KOPT-K1 (cell line): ENCODE data around the gene PBLD.
"Not testable (repeated sequence)": the region's sequence is repeated elsewhere in the genome, so short reads cannot be mapped to it uniquely, and the experiment has no call there.

Source experiments
- H3K27ac ChIP-seq: fragments of 200-600 bp; sonication (generic); 2 replicates; pipeline ENCODE4 v1.5.1; 2016; ENCODE audit warnings: antibody characterized with exemption, mild to moderate bottlenecking, low read depth, low read length; ENCODE audit not compliant: poor library complexity, severe bottlenecking
- H3K36me3 ChIP-seq: fragments of 200-600 bp; sonication (generic); 2 replicates; pipeline ENCODE4 v1.5.1; 2017; ENCODE audit warnings: antibody characterized with exemption, mild to moderate bottlenecking, low read length, moderate library complexity; ENCODE audit not compliant: insufficient read depth
- H3K9me3 ChIP-seq: fragments of 200-600 bp; sonication (generic); 2 replicates; pipeline ENCODE4 v1.5.1; 2017; ENCODE audit warnings: antibody characterized with exemption, low read length, mild to moderate bottlenecking; ENCODE audit not compliant: insufficient read depth, poor library complexity, severe bottlenecking

Gene PBLD

DNA sequence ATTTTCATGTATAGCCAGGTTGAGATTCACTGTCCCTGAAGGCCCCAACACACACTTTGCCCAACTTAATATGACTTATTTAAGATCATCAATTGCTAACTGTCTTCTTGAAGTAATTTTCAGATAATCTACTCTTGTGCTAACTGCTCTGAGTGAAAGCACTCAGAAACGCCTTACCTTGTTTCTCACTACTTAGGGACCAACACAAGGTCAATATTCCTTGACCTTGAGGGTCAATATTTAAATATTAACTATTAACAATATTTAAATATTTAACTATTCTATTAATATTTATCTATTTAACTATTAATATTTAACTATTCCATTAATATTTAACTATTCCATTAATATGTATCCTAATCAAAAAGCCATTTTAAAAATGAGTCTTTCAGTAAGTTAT is 26.9 kb downstream of the PBLD start:
- Histone ChIP-seq H3K36me3 (no peaks in the 10 kb centered on the region), H3K9me3 (no peaks in the 10 kb centered on the region), H3K27ac (no peak overlapping the region)

DNA sequence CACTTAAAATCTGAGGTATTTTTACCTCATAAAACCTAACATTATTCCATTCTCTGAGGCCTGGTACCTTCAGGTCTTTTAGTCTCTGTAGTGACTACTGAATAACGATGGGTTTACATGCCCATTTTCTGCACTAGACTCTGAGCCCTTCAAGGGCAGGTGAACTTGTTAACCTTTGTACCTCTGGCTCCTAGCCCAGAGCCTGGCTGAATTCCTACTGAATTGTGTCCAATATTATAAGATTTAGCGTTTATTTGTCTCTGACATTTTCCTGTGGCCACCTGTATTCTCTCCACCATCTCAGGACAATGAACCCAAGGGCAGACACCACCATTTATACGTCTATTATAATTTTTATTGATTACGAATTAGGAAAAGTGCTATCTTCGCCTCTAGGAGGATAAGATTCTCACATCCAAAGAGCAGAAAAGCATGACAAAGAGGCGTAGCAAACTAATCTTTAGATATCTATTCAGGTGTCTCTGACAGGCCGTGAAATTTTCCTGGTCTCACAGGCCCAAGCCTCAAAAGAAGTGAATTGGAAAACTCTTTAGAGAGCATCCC is 28.8 kb downstream of the PBLD start:
- H3K27ac ChIP-seq = no peak overlapping the region
- no peaks in the 10 kb centered on the region for H3K9me3 ChIP-seq
- no peaks in the 10 kb centered on the region for H3K36me3 ChIP-seq

DNA sequence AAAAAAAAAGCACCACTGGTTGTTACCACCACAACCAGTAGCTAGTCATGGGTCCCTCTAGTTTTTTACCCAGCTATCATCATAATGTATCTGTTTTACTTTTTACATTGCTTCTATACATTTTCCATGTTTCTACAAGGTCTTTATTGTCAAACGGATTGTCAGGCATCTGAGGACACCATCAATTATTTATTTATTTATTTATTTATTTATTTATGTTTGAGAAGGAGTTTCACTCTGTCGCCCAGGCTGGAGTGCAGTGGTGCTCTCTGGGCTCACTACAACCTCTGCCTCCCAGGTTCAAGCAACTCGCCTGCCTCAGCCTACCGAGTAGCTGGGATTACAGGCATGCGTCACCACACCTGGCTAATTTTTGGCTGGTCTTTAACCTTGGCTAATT is 29.9 kb downstream of the PBLD start:
- no peaks in the 10 kb centered on the region for H3K36me3 ChIP-seq
- H3K27ac ChIP-seq = no peak overlapping the region
- no peaks in the 10 kb centered on the region for H3K9me3 ChIP-seq

DNA sequence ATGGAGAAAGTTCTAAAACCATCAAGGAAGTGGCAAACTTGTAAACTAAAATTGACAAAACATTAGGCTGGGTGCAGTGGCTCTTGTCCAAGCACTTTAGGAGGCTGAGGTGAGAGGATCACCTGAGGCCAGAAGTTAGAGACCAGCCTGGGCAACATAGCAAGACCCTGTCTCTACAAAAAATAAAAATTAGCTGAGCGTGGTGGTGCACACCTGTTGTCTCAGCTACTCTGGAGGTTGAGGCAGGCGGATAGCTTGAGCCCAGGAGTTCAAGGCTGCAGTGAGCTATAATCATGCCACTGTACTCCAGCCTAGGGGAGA is 30.3 kb downstream of the PBLD start:
- Histone ChIP-seq H3K36me3 (no peaks in the 10 kb centered on the region), H3K27ac (no peak overlapping the region), H3K9me3 (no peaks in the 10 kb centered on the region)

DNA sequence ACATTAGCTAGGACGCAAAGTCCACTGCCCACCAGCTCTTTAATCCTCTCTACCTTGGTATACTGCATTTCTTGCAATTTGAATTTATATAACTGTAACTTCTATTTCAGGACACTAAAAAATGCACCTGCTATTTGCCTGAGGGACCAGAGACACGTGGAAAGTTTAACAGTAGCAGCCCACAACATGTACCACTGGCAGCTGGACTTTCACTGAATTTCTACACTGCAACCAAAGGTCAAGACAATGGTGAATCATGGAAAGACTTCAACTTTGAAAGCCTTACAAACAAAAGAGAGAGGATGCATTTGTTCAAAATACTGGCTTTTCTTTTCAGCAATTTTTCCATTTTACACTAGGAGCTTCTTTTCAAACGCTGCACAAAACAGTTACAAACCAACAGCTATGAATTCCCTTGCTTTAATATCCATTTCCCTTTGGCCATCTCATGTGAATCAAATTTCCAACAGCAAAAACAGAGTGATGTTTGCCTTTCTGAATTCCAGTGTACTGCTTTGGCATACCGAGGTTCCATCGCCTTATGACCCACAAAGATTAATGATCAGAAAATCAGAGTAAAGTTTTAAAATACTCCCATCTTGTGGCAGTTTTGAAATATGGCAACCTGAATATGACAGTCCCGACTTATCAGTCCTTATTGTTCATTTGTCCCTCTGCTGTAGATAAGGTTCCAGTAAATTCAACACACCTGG is 30.8 kb downstream of the PBLD start:
- Histone ChIP-seq H3K27ac (no peak overlapping the region), H3K36me3 (no peaks in the 10 kb centered on the region), H3K9me3 (no peaks in the 10 kb centered on the region)

DNA sequence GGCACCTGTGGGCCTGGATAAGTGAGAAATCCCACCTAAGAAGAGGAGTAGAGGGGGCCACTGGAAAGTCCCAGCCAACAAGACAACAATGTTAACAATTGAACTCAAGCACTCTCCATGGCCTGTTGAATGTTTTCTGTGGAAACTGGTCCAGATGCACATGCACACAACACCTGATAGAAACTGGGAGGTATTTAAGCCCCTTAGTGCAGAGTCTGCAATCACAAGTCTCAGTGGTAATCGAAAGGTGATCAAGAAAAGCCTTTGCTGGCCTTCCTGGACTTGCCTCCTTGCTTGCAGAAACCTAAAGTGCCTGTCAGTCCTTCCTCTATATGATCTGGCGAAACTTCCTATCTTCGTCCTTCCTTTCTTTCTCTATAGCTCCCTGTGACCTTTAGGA is 31.4 kb downstream of the PBLD start:
- Histone ChIP-seq H3K27ac (no peak overlapping the region), H3K36me3 (no peaks in the 10 kb centered on the region), H3K9me3 (no peaks in the 10 kb centered on the region)

DNA sequence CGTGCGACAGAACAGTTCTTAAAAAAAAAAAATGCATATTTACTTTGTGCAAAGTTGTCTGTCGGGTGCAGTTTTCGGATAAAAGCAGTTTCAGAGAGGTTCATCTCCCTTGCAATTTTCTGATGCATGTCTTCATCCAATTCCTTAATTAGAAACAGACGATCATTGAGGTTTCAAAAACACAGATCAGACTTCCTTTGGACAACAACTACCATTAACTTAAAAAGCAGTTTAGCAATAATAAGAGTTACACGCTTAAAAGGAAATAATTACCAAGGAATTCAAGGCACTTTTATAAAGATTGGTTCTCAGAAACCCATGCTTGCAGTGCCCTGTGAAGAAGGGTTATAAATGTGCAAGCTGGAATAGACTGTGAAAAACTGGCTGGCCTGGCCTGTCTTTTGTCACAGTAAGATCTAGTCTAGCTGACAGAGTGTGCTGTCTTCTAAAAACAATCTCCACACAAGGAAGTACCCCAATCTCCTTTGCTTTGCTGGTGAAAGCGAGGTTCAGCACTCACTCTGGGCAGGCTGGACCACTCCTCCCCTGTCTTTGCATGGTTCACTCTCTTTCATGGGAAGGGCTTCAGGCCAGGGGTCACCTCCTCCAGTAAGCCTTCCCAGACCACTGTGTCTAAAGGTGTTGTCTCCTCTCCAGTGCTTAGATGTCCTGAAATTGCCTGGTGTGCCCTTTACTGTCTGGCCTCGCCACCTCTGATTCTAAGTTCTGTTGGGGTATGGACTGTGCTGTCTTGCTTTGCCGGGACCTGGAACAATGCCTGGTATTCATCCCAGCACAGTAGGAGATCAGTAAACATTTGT is 35.7 kb downstream of the PBLD start:
- no peaks in the 10 kb centered on the region for H3K9me3 ChIP-seq
- H3K36me3 ChIP-seq = no peaks in the 10 kb centered on the region
- no peak overlapping the region for H3K27ac ChIP-seq

DNA sequence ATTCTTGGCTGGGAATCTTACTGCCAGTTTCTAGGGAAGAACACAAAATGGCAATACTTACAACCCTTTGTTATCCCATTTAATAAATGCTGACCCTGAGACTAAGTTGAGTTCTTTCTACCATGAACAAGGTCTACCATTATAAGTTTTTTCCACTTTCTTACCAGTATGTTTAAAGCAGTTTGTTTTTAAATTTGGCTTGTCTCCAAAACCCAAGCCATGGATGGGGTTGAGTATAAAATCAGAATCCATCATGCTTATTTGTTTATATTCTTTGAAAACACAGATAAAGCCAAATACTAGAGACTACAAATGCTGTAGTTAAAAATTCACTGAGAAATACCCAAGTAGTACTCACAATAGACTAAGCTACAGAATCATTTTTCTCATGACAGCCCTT is 42.0 kb downstream of the PBLD start:
- Histone ChIP-seq H3K27ac (no peak overlapping the region), H3K9me3 (no peaks in the 10 kb centered on the region), H3K36me3 (no peaks in the 10 kb centered on the region)

DNA sequence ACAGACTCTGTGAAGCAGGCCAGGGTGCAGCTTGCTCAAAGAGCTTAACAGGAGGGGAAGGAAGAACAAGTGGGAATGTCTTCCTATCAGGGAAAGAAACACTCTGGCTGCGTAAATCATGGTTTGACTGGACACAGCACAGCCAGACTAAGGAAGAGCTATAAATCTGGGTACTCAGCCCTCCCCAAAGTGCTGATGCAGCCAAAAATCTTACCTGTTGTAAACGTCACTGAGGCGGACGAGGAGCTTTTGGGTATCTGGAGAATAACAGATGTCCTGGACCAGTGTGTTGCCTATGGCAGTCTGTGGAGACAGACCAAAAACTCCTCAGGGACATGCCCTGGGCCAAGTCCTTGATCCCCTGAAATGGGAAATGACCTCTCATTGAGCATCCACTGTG is 44.0 kb downstream of the PBLD start:
- Histone ChIP-seq H3K27ac (no peak overlapping the region), H3K9me3 (no peaks in the 10 kb centered on the region), H3K36me3 (no peaks in the 10 kb centered on the region)

DNA sequence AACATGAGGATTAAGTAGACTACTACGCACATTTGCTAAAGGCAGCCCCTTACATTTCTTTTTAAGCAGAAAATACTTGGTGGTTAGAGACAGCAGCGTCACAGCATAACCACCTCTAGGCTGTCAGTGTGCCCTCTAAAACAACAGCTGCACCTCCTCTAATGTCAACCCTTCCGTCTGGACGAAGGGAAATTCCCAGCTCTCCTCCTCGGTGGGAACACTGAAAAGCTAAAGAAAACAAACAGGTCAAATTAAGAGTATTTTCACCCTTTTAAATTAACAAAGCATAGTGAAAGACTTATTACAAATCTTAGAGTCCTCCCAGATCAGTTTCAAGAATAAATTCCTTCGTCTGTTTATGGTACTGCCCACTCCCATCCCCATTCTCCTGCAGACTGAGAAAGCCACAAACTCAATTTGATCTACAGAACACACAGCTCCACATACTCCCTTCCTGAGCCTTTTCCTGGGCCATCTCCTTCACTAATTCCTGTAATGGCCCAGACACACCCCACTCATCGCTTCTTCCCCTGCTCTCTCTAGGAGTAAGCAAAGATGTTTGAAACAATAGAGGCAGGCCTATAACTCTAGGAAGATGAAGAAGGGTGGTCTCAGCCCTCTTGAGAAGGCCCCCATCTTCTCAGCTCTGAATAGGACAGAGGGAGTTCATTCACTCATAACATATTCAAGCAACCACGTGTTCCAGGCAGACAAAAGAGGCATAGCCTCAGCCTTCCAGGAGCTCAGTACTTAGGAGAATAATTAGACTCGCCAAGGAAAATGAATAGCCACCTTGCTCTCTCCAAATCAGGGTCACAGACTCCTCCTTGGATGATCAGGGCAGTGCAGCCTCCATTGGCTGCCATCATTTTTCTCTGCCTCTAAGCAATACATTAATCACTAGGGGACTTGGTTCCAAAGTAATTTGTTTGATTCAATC is 48.4 kb downstream of the PBLD start:
- H3K36me3 ChIP-seq = no peaks in the 10 kb centered on the region
- no peaks in the 10 kb centered on the region for H3K9me3 ChIP-seq
- no peak overlapping the region for H3K27ac ChIP-seq

DNA sequence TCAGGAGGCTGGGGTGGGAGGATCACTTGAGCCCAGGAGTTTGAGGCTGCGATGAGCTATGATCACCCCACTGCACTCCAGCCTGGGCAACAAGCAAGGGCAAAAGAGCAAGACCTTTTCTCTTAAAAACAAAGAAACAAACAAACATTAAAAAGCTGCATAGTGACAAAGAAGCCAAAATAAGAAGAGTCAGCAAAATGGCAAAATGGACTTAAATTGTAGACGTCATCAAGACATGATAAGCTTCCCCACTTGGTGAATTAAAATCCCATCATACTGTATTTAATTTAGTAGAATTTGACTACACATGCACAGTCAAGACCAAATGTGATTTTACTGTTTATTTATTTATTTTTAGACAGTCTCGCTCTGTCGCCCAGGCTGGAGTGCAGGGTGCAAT is 52.0 kb downstream of the PBLD start:
- Histone ChIP-seq H3K9me3 (peaks cover 30% of the 10 kb centered on the region), H3K27ac (no peak overlapping the region), H3K36me3 (no peaks in the 10 kb centered on the region)

DNA sequence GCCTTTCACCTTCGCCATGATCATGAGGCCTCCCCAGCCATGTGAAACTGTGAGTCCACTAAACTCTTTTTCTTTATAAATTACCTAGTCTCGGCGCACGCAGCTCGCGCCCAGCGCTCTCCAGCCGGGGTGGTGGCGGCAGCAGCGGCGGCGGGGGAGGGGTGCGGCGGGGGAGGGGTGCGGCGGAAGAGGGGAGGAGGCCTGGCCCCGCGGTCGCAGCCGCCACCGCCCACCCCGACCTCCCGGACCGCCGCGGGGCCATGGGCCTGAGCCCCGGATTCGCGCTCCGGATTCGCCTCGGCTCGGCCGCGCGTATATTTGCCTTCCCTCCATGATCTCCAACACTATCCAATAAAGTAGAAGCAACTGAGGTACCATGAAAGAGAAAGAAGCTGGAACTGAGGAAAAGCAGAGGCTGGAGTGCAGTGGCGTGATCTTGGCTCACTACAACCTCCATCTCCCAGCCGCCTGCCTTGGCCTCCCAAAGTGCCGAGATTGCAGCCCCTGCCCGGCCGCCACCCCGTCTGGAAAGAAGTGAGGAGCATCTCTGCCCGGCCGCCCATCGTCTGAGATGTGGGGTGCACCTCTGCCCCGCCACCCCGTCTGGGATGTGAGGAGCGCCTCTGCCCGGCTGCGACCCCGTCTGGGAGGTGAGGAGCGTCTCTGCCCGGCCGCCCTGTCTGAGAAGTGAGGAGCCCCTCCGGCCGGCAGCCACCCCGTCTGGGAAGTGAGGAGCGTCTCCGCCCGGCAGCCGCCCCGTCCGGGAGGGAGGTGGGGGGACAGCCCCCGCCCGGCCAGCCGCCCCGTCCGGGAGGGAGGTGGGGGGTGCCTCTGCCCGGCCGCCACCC is 53.6 kb downstream of the PBLD start:
- not testable (repeated sequence) for H3K27ac ChIP-seq, H3K36me3 ChIP-seq
- H3K9me3 ChIP-seq = peaks cover 30% of the 10 kb centered on the region

DNA sequence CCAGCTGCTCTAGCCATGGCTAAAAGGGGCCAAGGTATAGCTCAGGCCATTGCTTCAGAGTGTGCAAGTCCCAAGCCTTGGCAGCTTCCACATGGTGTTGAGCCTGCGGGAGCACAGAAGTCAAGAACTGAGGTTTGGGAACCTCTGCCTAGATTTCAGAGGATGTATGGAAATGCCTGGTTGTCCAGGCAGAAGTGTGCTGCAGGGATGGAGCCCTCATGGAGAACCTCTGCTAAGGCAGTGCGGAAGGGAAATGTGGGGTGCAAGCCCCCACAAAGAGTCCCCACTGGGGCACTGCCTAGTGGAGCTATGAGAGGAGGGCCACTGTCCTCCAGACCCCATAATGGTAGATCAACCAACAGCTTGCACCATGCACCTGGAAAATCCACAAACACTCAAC is 54.9 kb downstream of the PBLD start:
- not testable (repeated sequence) for H3K36me3 ChIP-seq, H3K27ac ChIP-seq
- H3K9me3 ChIP-seq = peaks cover 30% of the 10 kb centered on the region

DNA sequence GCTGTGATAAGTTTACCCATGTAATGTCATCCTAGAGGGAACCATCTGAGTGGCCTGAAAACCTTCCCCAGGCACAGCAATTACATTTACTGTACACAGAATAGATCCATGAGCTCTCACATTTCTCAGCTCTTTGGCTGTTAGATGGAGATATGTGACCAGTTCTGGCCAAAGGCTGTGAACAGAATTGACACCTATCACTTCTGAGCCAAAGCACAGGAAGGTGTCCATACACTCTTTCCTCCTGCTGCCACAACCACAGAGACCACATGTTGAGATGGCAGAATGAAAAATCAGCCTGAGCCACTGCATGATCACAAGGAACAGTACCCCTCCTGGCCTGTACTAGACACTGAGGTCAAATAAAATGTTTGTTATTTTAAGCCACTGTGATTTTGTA is 56.5 kb downstream of the PBLD start:
- Histone ChIP-seq H3K27ac (no peak overlapping the region), H3K36me3 (no peaks in the 10 kb centered on the region), H3K9me3 (peaks cover 30% of the 10 kb centered on the region)
